Nephron (organoid): Measurements from ENCODE around the gene MISP.
"Not testable (repeated sequence)": the region's sequence is repeated elsewhere in the genome, so short reads cannot be mapped to it uniquely, and the experiment has no call there.

Experiments used
- H3K27ac Mint-ChIP-seq, 3 experiments: 2 replicates each; pipeline ENCODE4 v1.8.0; 2020; ENCODE audit warnings: mixed read lengths in 3 of 3, mild to moderate bottlenecking in 2 of 3, moderate library complexity in 1 of 3
- H3K27me3 Mint-ChIP-seq: 2 replicates; pipeline ENCODE4 v1.8.0; 2021; ENCODE audit warnings: low read depth, mild to moderate bottlenecking, moderate library complexity, mixed read lengths
- H3K36me3 Mint-ChIP-seq: 2 replicates; pipeline ENCODE4 v1.8.0; 2020; ENCODE audit warnings: low read depth, mixed read lengths
- H3K4me1 Mint-ChIP-seq: 2 replicates; pipeline ENCODE4 v1.8.0; 2020; ENCODE audit warnings: mixed read lengths
- H3K4me3 Mint-ChIP-seq, 3 experiments: 2 replicates each; pipeline ENCODE4 v1.8.0; 2020; ENCODE audit warnings: mild to moderate bottlenecking in 3 of 3, mixed read lengths in 3 of 3, moderate library complexity in 2 of 3
- H3K9me3 Mint-ChIP-seq: 2 replicates; pipeline ENCODE4 v1.8.0; 2020; ENCODE audit warnings: mixed read lengths
- TF ChIP-seq, protein P1 (sequence below), 3 experiments: fragments of 200-600 bp; sonication (generic); IDR thresholded peaks; one replicate each; pipeline ENCODE4 v1.5.0; 2021; ENCODE audit warnings: antibody characterized with exemption in 3 of 3; ENCODE audit not compliant: unreplicated experiment in 3 of 3

Gene MISP

GRCh38 chr19:750640-751423, at the start of gene MISP:
Gene MISP (plus strand): TSS chr19:751112. CDS start chr19:756947, 5,835 bp downstream.
- TF ChIP-seq, protein P1, sequence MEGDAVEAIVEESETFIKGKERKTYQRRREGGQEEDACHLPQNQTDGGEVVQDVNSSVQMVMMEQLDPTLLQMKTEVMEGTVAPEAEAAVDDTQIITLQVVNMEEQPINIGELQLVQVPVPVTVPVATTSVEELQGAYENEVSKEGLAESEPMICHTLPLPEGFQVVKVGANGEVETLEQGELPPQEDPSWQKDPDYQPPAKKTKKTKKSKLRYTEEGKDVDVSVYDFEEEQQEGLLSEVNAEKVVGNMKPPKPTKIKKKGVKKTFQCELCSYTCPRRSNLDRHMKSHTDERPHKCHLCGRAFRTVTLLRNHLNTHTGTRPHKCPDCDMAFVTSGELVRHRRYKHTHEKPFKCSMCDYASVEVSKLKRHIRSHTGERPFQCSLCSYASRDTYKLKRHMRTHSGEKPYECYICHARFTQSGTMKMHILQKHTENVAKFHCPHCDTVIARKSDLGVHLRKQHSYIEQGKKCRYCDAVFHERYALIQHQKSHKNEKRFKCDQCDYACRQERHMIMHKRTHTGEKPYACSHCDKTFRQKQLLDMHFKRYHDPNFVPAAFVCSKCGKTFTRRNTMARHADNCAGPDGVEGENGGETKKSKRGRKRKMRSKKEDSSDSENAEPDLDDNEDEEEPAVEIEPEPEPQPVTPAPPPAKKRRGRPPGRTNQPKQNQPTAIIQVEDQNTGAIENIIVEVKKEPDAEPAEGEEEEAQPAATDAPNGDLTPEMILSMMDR (IDR thresholded peaks at IDR 0.05; ENCODE audit: unreplicated experiment in 3 of 3) = no peak
- Mint-ChIP-seq H3K4me3 (no peak within 1 kb of the TSS), H3K4me1 (peaks cover 7% of the 10 kb centered on the region), H3K27me3 (no peaks in the 10 kb centered on the region), H3K27ac (peak within 1 kb of the TSS in 1 of 3 experiments; percentile 30), H3K9me3 (peaks cover 3% of the 10 kb centered on the region), H3K36me3 (peaks cover 19% of the 10 kb centered on the region)

- not testable (repeated sequence) for H3K36me3 Mint-ChIP-seq, H3K4me1 Mint-ChIP-seq
- peaks cover 14% of the 10 kb centered on the region for H3K27me3 Mint-ChIP-seq
Measured at GRCh38 chr19:702847-703246, 48.1 kb upstream of the MISP start.

GRCh38 chr19:703329-703650, 47.6 kb upstream of the MISP start:
- Mint-ChIP-seq H3K4me1 (peaks cover 4% of the 10 kb centered on the region), H3K27ac (peak overlapping the region in 1 of 3 experiments; percentile 33), H3K27me3 (peaks cover 14% of the 10 kb centered on the region), H3K9me3 (no peaks in the 10 kb centered on the region), H3K4me3 (peak overlapping the region; percentile 39 to 64 (median 45)), H3K36me3 (no peaks in the 10 kb centered on the region)
- TF ChIP-seq, protein P1 (IDR thresholded peaks at IDR 0.05; ENCODE audit: unreplicated experiment in 3 of 3) = no peak

More at GRCh38 chr19:702847-703246, 48.1 kb upstream of the MISP start:
- not testable (repeated sequence) for H3K9me3 Mint-ChIP-seq
- H3K27ac Mint-ChIP-seq = peak overlapping the region in 2 of 3 experiments; percentile 13 to 51
- H3K4me3 Mint-ChIP-seq = peak overlapping the region; percentile 45 to 64 (median 60)

- peak overlapping the region in 1 of 3 experiments; percentile 33 for H3K27ac Mint-ChIP-seq
- H3K9me3 Mint-ChIP-seq = no peaks in the 10 kb centered on the region
Measured at GRCh38 chr19:703651-704446, 47.1 kb upstream of the MISP start.

GRCh38 chr19:704447-704741, 46.5 kb upstream of the MISP start:
- Mint-ChIP-seq H3K27me3 (peaks cover 14% of the 10 kb centered on the region), H3K9me3 (no peaks in the 10 kb centered on the region), H3K27ac (no peak overlapping the region), H3K4me3 (no peak overlapping the region), H3K4me1 (peaks cover 4% of the 10 kb centered on the region), H3K36me3 (no peaks in the 10 kb centered on the region)
- TF ChIP-seq, protein P1 (IDR thresholded peaks at IDR 0.05; ENCODE audit: unreplicated experiment in 3 of 3) = no peak

More at GRCh38 chr19:703651-704446, 47.1 kb upstream of the MISP start:
- peaks cover 4% of the 10 kb centered on the region for H3K4me1 Mint-ChIP-seq
- H3K4me3 Mint-ChIP-seq = peak overlapping the region in 1 of 3 experiments; percentile 64
- peaks cover 14% of the 10 kb centered on the region for H3K27me3 Mint-ChIP-seq
- no peaks in the 10 kb centered on the region for H3K36me3 Mint-ChIP-seq
- TF ChIP-seq, protein P1 (IDR thresholded peaks at IDR 0.05; ENCODE audit: unreplicated experiment in 3 of 3) = no peak
